Renal cortical epithelial cell (primary cell): Measurements from ENCODE around the gene SMCO4. TPM values are rescaled to one million over a fixed set of nuclear protein-coding genes. Genes with fewer than 3 reads are reported as not detected.

ENCODE experiments used
- DNase-seq: peaks from one replicate; pipeline ENCODE4 v3.0.0-alpha.2; 2011; ENCODE audit warnings: low read depth
- total RNA-seq: library from RNA; depleted of rRNA; stranded (reverse); fragments of >200 nt; gene quantifications from 2 replicates; pipeline ENCODE4 v1.2.3, GENCODE V29; 2014

Gene SMCO4
- total RNA-seq, 1 donor from 2014 or later = 17.5 TPM

- peak; percentile 49 for DNase-seq
These were observed 38.8 kb downstream of the SMCO4 start for GRCh38 chr11:93504110-93505095.

- DNase-seq = no peak
These were observed 41.3 kb downstream of the SMCO4 start for GRCh38 chr11:93501856-93502255.

GRCh38 chr11:93500759-93501158 is 42.4 kb downstream of the SMCO4 start:
- DNase-seq = no peak

- DNase-seq = peak; percentile 92
These were observed 44.5 kb downstream of the SMCO4 start for GRCh38 chr11:93498641-93499040.

GRCh38 chr11:93498161-93498560 is 45.0 kb downstream of the SMCO4 start:
- DNase-seq = no peak

GRCh38 chr11:93497596-93497995 is 45.6 kb downstream of the SMCO4 start:
- DNase-seq = peak; percentile 32

GRCh38 chr11:93494357-93494756 is 48.8 kb downstream of the SMCO4 start:
- DNase-seq = peak; percentile 99

- DNase-seq = peak; percentile 33
These were observed 49.8 kb downstream of the SMCO4 start for GRCh38 chr11:93493252-93493897.

- DNase-seq = no peak
These were observed 50.5 kb downstream of the SMCO4 start for GRCh38 chr11:93492464-93493251.

- DNase-seq = no peak
These were observed 51.2 kb downstream of the SMCO4 start for GRCh38 chr11:93491973-93492372.

- DNase-seq = no peak
These were observed 52.1 kb downstream of the SMCO4 start for GRCh38 chr11:93490996-93491618.

GRCh38 chr11:93489841-93490240 is 53.4 kb downstream of the SMCO4 start:
- no peak for DNase-seq

GRCh38 chr11:93487032-93487483 is 56.1 kb downstream of the SMCO4 start:
- DNase-seq = no peak

GRCh38 chr11:93485983-93486382 is 57.2 kb downstream of the SMCO4 start:
- no peak for DNase-seq

GRCh38 chr11:93484716-93485115 is 58.5 kb downstream of the SMCO4 start:
- DNase-seq = no peak

- no peak for DNase-seq
These were observed 60.6 kb downstream of the SMCO4 start for GRCh38 chr11:93482556-93482955.

GRCh38 chr11:93481696-93482095 is 61.5 kb downstream of the SMCO4 start:
- peak; percentile 61 for DNase-seq

- DNase-seq = no peak
These were observed 61.9 kb downstream of the SMCO4 start for GRCh38 chr11:93481279-93481678.

- DNase-seq = no peak
These were observed 62.4 kb downstream of the SMCO4 start for GRCh38 chr11:93480756-93481155.

- no peak for DNase-seq
These were observed 62.9 kb downstream of the SMCO4 start for GRCh38 chr11:93480256-93480655.

GRCh38 chr11:93478841-93479240 is 64.3 kb downstream of the SMCO4 start:
- no peak for DNase-seq
